Heart right ventricle (tissue), 16 donors: ENCODE results near the gene GPC5. TPM values are rescaled to one million over a fixed set of nuclear protein-coding genes. Genes with fewer than 3 reads are reported as not detected.
A peak's percentile ranks its signal among the peaks of the same experiment; 100 is the strongest.
"Not testable (repeated sequence)": the region's sequence is repeated elsewhere in the genome, so short reads cannot be mapped to it uniquely, and the experiment has no call there.

Source experiments
- ATAC-seq, 8 donors: fragments of 200-7000 bp; cut with Tn5 transposase; one replicate each; pipeline ENCODE4 v1.9.1; 2020; ENCODE audit warnings: mild to moderate bottlenecking in 8 of 8, moderate library complexity in 8 of 8, moderate number of reproducible peaks in 1 of 8
- DNase-seq, 2 donors: peaks; one replicate each; pipeline ENCODE4 v3.0.0-alpha.2; 2020
- H3K27ac ChIP-seq, 10 donors: fragments of 200-600 bp; sonication (generic) in 2 of 10; one replicate each; pipeline versions ENCODE4 v1.5.0 to v1.8.0; 2020 to 2022; ENCODE audit warnings: mild to moderate bottlenecking in 3 of 10
- H3K27me3 ChIP-seq, 7 donors: fragments of 200-600 bp; one replicate each; pipeline ENCODE4 v1.8.0; 2021 to 2022; ENCODE audit warnings: mild to moderate bottlenecking in 2 of 7
- H3K36me3 ChIP-seq, 9 donors: fragments of 200-600 bp; sonication (generic) in 1 of 9; one replicate each; pipeline versions ENCODE4 v1.5.0 to v1.8.0; 2020 to 2022; ENCODE audit warnings: mild to moderate bottlenecking in 2 of 9
- H3K4me1 ChIP-seq, 9 donors: fragments of 200-600 bp; sonication (generic) in 1 of 9; one replicate each; pipeline versions ENCODE4 v1.5.0 to v1.8.0; 2020 to 2022; ENCODE audit warnings: mild to moderate bottlenecking in 4 of 9
- H3K4me3 ChIP-seq, 10 donors: fragments of 200-600 bp; sonication (generic) in 2 of 10; one replicate each; pipeline versions ENCODE4 v1.5.0 to v1.8.0; 2020 to 2022; ENCODE audit warnings: mild to moderate bottlenecking in 7 of 10, moderate library complexity in 2 of 10
- H3K9me3 ChIP-seq, 11 donors: fragments of 200-600 bp in 10 of 11; sonication (generic) in 2 of 11; one replicate each; pipeline versions ENCODE4 v1.5.0 to v1.8.0; 2013 to 2022; ENCODE audit warnings: mild to moderate bottlenecking in 2 of 11, control low read depth in 1 of 11, moderate library complexity in 1 of 11
- whole genome bisulfite sequencing, 2 donors: extraction: QIAGEN DNeasy Blood & Tissue Kit; methylation state at CpG; one replicate each; pipeline ENCODE4 v1.1.7; 2013; ENCODE audit warnings: inconsistent platforms in 1 of 2; 5-methylcytosine and 5-hydroxymethylcytosine counted together
- intact Hi-C, 10 donors: fragments of 100-400 bp; cut with DNase I; formaldehyde crosslinking; loops; one replicate each; pipeline versions ENCODE4 v1.11.1 to v1.14.2; 2022
- polyA plus RNA-seq, 2 donors: library from polyadenylated mRNA; stranded (reverse); fragments of 200-250 nt; gene quantifications; one replicate each; pipeline ENCODE4 v1.2.3, GENCODE V29; 2013
- total RNA-seq, 10 donors: library from RNA; stranded (reverse); fragmentation: NEBNext Ultra II Directional in 3 of 10; extraction: Animal tissue kit (Norgen Biotek cat#: 25700) in 3 of 10; gene quantifications; one replicate each; pipeline versions ENCODE4 v1.2.1 to v1.2.4, GENCODE V29; 2021 to 2023
- TF ChIP-seq, protein P1 (sequence below), 9 donors: fragments of 200-600 bp; sonication (generic) in 2 of 9; IDR thresholded peaks; one replicate each; pipeline versions ENCODE4 v1.5.0 to v1.8.0; 2021 to 2022; ENCODE audit warnings: antibody characterized with exemption in 9 of 9, mild to moderate bottlenecking in 5 of 9, moderate library complexity in 1 of 9
- donor health status: Arrhythmogenic right ventricular cardiomyopathy.
- donor health status: ischemic (EF 13 %, LVEDD 7.1; RV severe dilation, severe dysfunction).
- donor health status: healthy with polysubstance abuse.
- donor health status: DM: no; HTN: yes; CAD: no.
- donor health status: DM: no; HTN: no; CAD: no.
- donor health status: ischemic (EF 25% LVEDD 6.9; RV normal size, moderate dysfunction).
- donor health status: ischemic (EF 25% LVEDD 5.7; RV mildly dilated, moderate dysfunction).
- donor health status: healthy.
- donor health status: DM: yes; HTN: yes; CAD: no.
- donor health status: Ischemic cardiomyopathy.
- donor health status: ischemic (EF 35%, LVEDD 5.7; RV mildly dilated, moderate dysfunction).
- donor health status: nonischemic (EF 11% LVEDD 7.7; RV severe dilation, severe dysfunction).
- donor health status: DM: yes; HTN: yes; CAD: no.
- donor health status: PGD.
- donor health status: ischemic (EF 29% LVEDD 5.4; RV normal size, mild dysfunction).
- donor health status: nonischemic (EF 23%, LVEDD 6.1; RV moderate dilation, normal function).

GPC5 gene
- total and polyA plus RNA-seq, 12 donors: 0.01 to 3.5 (median 0.70) TPM; not detected in 1

DNA sequence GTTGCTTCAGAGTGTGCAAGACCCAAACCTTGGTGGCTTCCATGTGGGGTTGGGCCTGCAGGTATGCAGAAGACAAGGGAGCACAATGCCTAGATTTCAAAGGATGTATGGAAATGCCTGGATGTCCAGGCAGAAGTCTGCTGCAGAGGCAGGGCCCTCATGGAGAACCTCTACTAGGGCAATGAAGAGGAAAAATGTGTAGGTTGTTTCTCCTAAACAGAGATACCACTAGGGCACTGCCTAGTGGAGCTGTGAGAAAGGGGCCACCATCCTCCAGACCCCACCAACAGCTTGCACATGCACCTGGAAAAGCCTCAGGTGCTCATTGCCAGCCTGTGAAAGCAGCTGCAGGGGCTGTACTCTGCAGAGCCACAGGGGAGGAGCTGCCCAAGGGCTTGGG is 1295.6 kb downstream of the GPC5 start:
- no peaks in the 10 kb centered on the region for H3K4me1 ChIP-seq
- TF ChIP-seq, protein P1, sequence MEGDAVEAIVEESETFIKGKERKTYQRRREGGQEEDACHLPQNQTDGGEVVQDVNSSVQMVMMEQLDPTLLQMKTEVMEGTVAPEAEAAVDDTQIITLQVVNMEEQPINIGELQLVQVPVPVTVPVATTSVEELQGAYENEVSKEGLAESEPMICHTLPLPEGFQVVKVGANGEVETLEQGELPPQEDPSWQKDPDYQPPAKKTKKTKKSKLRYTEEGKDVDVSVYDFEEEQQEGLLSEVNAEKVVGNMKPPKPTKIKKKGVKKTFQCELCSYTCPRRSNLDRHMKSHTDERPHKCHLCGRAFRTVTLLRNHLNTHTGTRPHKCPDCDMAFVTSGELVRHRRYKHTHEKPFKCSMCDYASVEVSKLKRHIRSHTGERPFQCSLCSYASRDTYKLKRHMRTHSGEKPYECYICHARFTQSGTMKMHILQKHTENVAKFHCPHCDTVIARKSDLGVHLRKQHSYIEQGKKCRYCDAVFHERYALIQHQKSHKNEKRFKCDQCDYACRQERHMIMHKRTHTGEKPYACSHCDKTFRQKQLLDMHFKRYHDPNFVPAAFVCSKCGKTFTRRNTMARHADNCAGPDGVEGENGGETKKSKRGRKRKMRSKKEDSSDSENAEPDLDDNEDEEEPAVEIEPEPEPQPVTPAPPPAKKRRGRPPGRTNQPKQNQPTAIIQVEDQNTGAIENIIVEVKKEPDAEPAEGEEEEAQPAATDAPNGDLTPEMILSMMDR (IDR thresholded peaks at IDR 0.05): no peak
- DNase-seq (no peak), ATAC-seq (no peak)
- H3K27me3 ChIP-seq: no peaks in the 10 kb centered on the region
- no peak overlapping the region for H3K27ac ChIP-seq
- no peak overlapping the region for H3K4me3 ChIP-seq
- no peaks in the 10 kb centered on the region for H3K36me3 ChIP-seq
- intact Hi-C loops: no loop called here
- peaks cover 0 to 38% (median 0%) of the 10 kb centered on the region in 11 donors for H3K9me3 ChIP-seq

DNA sequence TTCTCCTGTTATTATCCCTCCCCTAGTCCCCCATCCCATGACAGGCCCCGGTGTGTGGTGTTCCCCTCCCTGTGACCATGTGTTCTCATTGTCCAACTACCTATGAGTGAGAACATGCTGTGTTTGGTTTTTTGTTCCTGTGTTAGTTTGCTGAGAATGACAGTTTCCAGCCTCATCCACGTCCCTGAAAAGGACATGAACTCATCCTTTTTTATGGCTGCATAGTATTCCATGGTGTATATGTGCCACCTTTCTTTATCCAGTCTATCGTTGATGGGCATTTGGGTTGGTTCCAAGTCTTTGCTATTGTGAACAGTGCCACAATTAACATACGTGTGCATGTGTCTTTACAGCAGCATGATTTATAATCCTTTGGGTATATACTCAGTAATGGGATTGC is 1297.4 kb downstream of the GPC5 start:
- peaks cover 0 to 38% (median 0%) of the 10 kb centered on the region in 11 donors for H3K9me3 ChIP-seq
- ATAC-seq, H3K27me3 ChIP-seq, H3K36me3 ChIP-seq, DNase-seq, intact Hi-C loops, H3K4me3 ChIP-seq, H3K4me1 ChIP-seq, H3K27ac ChIP-seq: not testable (repeated sequence)
- WGBS, 2 donors: 80 to 81% methylated on average over 4 of the region's 4 CpGs

DNA sequence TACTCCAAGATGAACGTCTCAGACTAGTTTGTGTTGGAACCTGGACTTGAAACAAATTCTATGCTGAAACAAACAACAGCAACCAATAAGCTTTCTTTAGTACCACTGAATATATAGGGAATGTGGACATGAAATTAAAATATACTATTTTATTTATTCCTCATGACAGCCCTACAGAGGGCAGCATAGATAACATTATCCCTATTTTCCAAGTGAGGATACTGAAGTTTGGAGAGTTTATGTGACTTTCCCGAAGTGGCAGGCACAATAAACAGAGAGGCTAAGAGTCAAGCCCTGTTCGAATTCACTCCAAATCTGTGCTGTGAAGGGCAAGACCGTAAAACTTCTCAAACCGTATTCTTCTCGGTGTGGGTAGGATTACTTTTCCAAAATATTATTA is 1318.3 kb downstream of the GPC5 start:
- ATAC-seq (no peak), DNase-seq (no peak)
- WGBS, 2 donors: 53 to 64% methylated on average over 6 of the region's 6 CpGs
- TF ChIP-seq, protein P1 (IDR thresholded peaks at IDR 0.05): peak in 3 of 9 donors; percentile 19 to 29 (median 22)
- Histone ChIP-seq H3K9me3 (peaks cover 0 to 9% (median 0%) of the 10 kb centered on the region in 11 donors), H3K4me1 (no peaks in the 10 kb centered on the region), H3K4me3 (no peak overlapping the region), H3K27me3 (no peaks in the 10 kb centered on the region), H3K27ac (no peak overlapping the region), H3K36me3 (no peaks in the 10 kb centered on the region)
- intact Hi-C loops: no loop called here

DNA sequence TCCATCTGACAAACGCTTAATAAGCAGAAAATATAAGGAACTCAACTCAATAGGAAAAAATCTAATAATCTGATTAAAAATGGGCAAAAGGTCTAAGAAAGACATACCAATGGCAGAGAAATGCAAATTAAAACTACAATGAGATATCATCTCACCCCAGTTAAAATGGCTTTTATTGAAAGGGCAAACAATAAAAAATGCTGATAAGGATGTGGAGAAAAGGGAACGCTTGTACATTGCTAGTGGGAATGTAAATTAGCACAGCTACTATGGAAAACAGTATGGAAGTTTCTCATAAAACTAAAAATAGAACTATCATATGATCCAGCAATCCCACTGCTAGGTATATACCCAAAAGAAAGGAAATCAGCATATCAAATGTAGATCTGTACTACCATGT is 1319.4 kb downstream of the GPC5 start:
- Histone ChIP-seq H3K27ac (no peak overlapping the region), H3K4me3 (no peak overlapping the region), H3K27me3 (no peaks in the 10 kb centered on the region), H3K36me3 (no peaks in the 10 kb centered on the region), H3K9me3 (peaks cover 0 to 3% (median 0%) of the 10 kb centered on the region in 11 donors), H3K4me1 (no peaks in the 10 kb centered on the region)
- TF ChIP-seq, protein P1 (IDR thresholded peaks at IDR 0.05): no peak
- ATAC-seq: no peak
- no peak for DNase-seq
- WGBS, 2 donors: 92 to 94% methylated on average over 2 of the region's 2 CpGs
- intact Hi-C loops: no loop called here

DNA sequence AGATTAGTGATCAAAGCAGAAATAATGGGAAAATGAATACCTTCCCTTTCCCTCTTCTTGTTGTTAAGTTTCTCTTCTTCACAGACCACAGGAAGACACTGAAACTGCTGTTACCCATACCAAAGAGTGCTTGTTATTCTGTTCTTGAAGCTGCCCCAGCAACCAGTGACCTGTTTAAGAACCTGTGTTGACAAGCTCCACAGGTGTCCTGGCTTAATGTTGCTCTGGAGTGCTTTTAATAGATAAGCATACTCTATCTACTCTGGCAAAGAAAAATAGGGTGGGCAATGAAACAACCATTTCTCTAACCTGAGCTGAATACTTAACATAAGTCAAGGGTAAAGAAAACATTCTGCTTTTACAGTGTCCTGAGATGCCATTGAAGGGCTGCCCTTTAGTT is 1321.4 kb downstream of the GPC5 start:
- Histone ChIP-seq H3K36me3 (no peaks in the 10 kb centered on the region), H3K27me3 (no peaks in the 10 kb centered on the region), H3K27ac (no peak overlapping the region), H3K4me3 (no peak overlapping the region), H3K9me3 (peaks cover 0 to 6% (median 0%) of the 10 kb centered on the region in 11 donors), H3K4me1 (no peaks in the 10 kb centered on the region)
- ATAC-seq (no peak), DNase-seq (no peak)
- TF ChIP-seq, protein P1 (IDR thresholded peaks at IDR 0.05): no peak
- intact Hi-C loops: no loop called here
